ELF-1 (cell line): ENCODE measurements around the gene KCNJ5.
A peak's percentile ranks its signal among the peaks of the same experiment; 100 is the strongest.

Experiments used
- DNase-seq: peaks from one replicate; pipeline ENCODE4 v3.0.0-alpha.2; 2016; ENCODE audit warnings: low read depth, low spot score

KCNJ5 gene

DNA sequence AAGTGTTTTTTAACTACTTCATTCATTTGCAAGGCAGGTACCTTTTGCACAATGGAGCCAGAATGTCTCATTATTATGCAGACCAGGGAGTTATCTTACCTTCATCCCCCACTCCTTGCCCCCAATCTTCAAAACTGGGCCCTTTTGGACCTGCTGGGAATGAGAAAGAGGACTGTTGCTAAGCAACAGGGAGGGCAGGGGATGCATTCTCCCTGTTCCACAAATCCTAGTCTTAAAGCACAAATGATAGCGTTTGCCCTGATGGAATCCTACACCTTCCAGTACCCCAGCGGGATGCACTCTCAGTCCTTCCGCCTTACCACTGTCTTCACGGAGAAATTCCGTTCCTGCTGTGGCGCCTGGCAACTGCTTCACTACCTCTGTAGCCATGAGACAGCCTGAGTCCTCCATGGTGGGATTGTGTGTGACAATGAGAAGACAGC, 20.0 kb upstream of the KCNJ5 start:
- DNase-seq = no peak

DNA sequence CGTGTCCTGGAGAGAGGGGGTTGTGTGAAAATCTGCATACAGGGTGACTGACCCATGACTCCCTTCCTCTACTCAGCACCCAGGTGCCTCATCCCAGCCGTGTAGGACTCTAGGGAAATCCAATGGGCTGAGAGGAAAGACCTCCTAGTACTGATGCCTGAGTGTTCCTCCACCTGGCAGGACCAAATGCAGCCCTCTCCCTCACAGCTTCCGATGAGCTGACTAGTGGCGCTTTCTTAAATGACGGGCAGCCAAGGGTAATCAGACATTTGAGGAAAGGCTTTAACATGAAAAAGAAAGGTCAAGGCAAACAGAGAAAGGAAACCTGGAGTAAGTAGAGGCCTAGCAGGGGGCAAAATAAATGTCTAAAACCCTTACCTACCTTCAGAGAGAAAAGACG, 19.1 kb upstream of the KCNJ5 start:
- DNase-seq = no peak

DNA sequence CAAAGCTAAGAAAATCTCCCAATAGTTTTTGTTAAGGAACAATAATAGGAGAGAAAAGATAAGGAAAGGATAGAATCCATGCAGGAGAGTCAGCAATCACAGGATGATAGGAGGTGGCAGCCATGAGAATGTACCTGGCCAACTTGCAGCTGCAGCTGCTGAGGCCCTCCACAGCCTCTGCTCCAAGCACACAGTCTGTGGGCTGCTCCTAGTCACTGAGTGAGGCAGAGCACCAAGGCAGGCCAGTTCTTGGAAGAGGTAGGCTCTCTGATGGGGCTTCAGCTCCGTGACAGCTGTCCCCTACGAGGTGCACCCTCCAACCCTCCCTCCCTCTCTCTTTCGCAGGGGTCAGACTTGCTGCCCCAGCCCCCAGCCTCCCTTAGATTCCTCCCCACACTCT, 18.6 kb upstream of the KCNJ5 start:
- no peak for DNase-seq

DNA sequence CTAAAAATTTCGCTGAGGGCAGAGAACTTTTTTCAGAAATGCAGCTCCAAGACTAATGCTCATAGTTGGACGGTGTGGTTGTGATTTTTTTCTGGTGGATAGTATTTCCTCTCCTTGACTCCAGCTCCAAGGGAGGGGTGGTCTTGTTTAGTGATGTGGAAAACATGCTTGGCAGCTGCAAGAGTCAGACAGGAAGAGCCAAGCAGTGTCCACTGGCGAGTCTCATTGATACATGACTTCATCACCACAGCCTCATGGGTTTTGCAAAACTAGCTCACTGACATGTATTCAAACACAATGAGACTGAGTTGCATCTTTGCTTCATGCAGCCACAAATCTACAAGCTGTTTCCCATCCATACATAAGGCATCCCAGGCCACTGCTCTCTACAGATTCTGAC, 16.7 kb upstream of the KCNJ5 start:
- DNase-seq = no peak

DNA sequence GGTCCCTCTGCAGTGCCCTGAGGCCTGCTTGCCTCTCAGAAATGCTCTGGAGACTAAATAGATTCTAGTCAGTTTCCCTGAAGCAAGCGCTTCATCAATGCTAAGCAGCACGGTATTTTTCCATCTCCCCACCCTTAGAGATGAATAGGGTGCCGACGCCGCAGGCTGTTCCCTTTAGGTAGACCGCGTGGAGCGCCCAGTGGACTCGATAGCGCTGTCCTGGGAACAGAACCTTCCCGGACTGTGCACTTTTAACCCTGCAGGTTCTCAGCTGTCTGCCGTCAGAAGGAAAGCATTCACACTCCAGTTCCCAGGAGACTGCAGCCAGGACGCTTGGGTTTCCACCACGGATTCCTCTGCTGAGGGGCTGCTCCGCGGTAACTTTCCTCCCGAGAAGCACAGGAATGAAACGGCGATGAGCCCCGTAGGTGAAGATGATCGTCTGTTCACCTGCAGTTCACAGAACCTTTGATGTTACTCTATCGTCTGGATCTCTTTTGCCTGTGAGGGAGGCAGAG, 15.0 kb upstream of the KCNJ5 start:
- DNase-seq = no peak

DNA sequence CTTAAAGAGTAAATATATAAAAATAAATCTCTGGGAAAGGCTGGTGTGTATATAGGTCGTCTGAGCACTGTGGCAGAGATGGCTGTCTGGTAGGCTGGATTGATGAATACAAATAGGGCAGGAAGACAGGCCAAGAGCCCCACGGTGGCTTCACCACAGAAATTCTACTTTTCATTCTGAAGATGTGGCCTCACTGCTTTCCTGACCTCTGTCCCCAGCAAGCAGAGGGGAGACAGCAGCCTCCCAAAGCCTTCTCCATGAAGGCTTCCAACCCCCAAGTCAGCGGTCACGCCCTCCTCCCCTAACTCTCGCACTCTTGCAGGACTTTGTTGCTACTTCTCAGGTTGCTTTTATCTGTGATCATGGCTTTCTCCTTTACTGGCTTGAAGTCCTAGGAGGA, 13.4 kb upstream of the KCNJ5 start:
- DNase-seq = no peak

DNA sequence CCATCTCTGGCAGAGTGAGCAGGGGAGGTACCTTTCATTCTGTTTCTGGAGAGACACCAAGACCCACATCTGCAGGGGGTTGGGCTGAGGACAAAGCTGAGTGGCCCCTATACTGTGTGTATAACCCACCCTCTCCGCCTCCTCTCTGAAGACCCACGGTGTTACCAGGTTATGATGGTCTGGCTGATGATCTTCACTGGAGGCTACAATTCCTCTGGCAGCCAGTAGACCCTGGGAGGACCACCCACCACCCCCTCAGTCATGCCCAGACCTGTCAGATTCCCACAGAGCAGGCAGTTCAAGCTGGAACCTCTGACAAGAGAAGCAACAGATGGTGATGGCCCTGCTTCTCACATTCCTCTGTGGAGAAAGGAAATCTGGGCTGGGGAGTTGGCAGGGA, 12.7 kb upstream of the KCNJ5 start:
- no peak for DNase-seq

DNA sequence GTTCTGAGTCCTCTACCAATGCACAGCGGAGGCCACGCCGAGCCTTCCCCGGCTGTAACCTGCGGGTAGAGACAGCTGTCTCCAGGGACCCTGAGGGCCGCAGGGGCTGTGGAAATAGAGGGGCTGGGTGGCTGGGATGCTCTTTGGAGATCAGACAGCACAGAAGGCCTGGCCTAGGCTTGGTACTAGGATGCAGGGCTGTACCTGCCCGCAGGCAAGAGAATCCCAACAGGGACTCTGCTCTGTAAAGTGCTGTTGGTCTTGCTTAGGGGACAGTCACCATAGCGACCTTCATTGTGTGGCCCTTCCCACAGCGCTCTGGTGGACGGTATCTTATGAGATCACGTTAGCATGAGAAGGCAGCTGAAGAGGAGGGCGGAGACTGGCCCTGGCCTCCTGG, 11.3 kb upstream of the KCNJ5 start:
- peak; percentile 82 for DNase-seq

DNA sequence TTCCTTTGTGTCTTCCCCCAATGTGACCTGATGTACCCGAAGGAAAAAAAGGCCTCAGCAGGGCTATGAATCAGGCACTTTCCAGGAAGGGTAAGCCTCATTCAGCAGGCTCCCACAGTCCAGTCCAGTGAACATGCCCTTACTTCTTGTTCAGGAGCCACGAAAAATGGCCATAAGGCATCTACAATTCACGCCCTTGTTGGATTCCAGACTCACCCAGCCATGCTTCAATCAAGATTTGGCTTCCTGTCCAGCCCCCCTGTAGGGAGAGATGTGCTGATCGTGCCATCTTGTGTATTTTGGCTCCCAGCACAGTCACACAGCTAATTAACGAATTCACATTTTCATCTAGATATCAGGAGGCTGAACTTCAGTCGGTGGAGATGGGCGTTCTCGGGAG, 9.9 kb upstream of the KCNJ5 start:
- no peak for DNase-seq

DNA sequence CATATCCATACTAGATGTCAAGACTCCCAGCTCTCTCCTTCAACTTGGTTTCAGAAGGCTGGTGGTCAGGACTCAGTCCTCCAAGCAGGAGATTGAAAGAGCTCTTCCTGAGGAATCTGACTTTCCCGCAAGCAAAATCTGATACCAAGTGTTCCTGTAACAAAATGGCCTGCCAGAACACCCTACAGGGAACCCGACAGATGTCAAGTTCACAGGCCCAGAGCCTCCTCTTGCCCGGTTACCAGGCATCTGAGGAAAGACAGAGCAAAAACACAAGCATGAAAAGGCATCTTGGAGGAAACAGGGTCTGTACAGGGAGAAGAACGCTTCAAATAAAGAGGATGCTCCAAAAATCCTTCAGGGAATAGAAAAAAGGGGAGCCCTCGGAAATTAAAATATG, 8.7 kb upstream of the KCNJ5 start:
- DNase-seq = no peak

DNA sequence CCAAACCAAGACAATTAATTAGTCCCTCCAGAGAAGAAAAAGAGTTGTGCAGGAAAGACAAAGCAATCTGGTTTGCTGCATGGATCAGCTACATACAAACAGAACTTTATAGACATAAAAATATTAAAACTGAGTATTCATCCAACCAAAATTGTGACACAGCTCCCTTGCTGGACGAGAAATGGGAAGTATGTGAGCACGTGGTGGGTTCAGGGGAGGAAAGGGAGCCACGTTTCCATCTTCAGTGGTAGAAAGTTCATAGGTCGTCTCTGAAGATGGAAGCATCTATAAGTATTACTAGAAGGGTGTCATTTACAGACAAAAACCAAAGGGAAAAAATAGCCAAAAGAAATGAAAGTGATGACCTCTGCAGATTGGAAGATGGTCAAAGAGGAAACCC, 7.1 kb upstream of the KCNJ5 start:
- no peak for DNase-seq

DNA sequence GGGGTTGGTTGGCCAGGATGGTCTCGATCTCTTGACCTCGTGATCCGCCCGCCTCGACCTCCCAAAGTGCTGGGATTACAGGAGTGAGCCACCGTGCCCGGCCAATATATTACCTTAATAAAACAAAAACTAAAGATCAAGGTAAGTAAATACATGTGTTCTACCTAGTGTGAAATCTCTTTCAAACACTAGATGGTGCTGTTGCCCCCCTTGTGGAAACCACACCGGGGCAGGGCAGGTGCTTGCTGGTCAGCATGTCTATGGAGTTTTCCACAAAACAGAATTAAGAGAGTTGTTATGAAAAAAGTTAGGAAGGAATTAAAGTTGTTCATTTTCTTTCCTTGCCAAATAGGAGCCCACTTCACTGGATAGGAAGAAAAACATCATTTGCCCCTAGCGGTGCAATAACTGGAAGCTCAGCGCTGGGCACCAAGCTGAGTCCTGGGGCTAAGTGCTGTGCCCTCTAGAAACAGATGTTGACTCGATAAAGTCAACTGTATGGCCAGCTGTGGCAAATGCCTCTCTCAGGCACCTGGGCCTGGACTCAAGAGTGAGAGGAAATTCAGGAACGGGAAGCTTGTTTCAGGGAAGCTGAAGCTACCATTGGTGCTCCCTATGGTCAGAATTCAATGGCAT, 6.3 kb upstream of the KCNJ5 start:
- peak; percentile 59 for DNase-seq

DNA sequence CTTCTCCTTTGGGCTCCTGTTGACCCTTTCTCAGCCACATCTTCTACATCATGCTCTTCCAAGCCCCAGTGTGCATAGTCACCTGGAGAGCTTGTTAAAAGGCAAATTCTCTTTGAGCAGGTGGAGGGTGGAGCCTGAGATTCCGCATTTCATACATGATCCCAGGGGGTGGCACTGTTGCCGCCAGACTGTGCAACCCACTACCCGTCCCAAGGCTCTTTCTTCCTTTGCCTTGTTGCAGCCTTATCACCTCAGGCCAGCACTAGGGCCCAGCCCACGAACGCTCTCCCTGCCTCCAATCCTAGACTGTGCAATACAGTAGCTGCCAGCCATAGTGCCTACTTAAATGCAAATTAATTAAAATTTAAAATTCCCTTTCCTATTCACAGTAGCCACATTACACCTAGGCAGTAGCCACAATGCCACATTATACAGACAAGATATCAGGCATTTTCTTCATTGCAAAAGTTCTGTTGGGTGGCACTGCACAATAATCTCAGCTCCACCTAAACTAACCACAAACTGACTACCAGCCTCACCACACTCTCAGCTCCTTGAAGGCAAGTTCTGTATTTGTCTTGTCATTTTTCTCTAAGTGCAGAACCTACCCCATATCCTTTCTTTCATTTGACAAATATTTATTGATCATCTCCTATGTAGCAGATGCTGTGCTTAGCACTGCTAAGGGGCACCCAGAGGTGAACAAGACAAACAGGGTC, 4.6 kb upstream of the KCNJ5 start:
- peak; percentile 50 for DNase-seq

DNA sequence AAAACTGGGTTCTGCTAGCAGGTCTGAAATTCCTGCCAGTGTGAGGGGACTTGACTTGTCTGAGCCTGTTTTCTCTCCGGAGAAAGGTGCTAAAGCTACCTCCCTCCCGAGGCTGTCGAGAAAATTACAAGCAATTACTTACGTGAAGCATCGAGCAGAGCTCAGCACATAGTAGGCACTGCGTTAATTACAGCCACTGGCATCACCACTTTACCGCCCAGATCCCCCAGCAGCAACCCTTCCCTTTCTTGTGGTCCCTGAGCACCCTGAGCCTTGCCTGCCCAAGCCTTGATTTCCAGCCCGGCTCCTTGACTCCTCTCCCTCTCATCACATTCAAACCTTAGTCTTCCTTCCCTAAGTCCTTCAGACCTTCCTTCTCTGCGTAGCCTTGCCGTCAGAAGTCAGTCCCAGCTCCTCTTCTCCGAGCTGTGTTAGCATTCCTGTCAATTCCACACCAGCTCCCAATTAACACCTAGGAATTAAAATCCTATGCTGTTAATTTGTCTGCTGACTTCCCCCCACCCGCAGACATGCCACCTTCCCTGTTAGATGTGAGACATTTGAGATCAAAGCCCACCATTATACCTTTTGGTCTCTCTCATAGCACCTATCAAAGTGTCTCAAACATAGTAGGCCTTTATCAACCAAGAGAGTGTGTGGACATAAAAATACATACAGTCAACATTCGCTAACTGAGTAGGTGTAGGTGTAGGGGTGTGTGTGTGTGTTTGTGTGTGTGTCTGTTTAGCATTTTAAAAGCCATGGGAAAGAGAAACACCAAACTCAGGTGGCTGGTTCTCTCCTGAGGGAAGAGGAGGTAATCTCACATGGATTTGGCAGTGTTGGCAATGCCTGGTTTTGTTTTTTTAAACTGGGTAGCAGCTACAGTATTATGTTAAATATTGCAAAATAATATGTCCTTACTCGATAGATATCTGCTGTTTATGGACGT, 2.8 kb upstream of the KCNJ5 start:
- DNase-seq = peak; percentile 63

DNA sequence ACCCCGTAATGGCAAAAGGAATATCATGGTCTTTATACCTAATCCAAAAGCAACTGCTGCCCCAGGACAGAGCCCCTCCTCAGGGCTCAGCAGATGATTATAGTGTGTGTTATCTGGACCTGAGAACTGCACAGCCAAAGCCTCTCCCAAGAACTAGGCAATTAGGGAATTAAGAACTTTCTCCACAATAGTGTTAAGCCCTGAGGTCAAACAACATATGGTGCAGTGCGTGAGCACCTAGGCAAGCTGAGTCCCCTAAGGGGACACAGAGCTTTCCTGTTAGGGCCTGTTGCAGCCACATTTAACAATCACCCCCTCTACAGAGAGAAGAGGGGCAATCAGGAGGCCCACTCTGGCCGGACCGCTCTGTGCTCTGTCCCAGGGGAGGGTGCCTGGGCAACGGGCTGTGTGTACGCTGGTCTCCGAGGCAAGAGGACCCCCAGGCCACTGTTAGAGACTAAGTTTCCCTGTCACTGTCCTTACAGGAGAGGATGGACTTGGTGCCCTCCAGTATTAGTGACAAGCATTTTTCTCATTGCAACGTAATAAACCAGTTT, 1.4 kb upstream of the KCNJ5 start:
- DNase-seq = peak; percentile 41

DNA sequence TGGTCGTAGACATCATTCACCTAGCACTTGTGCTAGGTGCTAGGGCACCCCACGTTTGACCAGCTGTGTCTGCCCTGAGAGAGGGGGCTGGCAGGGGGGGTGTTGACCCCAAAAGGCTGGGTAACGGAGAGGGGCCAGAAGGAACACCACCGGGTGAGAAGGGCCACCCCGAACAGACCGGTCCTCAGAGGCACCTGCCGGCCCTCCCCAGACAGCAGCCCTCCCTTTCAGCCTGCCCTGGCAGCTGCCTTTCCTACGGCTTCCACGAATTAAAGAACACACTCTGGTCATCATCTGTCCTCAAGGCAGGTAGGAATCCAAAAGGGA, 977 bp upstream of the KCNJ5 start:
- no peak for DNase-seq

DNA sequence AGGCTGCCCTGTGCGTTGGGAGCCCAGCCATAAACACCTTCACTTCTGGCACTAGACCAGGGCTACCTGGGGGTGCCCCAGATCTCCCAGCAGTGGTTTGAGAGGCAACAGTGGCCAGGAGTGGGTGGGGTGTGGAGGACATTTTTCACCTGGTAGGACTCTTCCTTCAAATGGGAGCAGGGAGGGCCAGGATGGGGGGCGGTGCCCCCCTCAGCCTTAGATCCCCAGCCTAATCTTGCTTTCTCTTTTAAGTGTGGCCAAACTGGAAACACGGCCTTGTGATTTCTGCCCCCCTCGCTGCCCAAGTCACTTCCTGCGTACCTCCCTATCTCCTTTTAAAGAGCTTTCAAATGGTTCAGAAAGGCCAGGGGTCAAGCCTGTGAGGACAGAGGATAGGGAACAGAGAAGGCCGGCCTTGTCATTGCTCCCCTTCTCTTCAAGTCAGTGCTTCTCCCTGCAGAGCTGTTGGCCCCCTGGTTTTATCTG, 800 bp downstream of the KCNJ5 start:
- DNase-seq = no peak

DNA sequence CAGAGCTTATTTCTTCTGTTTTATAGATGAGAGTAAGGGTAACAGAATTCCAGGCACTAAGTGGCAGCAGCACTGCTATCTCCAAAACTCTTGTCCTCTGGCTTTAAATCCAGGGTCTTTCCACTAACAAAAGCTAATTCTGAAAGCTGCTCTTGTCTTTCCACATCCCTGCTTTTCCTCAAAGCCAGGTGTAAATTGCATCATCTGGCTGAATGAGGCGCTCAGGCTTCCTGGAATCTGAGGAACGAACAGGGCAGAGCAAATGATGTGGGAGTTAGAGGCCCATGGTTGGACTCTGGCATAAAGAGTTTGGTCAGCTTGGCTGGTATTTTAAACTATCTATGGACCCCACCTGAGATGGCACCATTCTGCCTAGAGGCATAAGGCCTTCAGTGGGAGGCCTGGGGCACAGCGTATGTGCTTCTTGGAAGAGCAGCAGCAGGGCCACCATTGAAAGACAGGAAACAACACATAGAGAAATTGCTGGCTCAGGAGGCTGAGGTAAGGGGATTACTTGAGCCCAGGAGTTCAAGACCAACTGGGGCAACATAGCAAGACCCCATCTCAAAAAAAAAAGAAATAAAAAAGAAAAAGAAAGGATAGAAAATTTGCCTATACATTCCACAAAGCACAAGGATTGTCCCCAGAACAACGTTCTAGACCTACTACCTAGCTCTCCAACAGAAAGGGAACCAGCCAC, 1.9 kb downstream of the KCNJ5 start:
- peak; percentile 43 for DNase-seq

DNA sequence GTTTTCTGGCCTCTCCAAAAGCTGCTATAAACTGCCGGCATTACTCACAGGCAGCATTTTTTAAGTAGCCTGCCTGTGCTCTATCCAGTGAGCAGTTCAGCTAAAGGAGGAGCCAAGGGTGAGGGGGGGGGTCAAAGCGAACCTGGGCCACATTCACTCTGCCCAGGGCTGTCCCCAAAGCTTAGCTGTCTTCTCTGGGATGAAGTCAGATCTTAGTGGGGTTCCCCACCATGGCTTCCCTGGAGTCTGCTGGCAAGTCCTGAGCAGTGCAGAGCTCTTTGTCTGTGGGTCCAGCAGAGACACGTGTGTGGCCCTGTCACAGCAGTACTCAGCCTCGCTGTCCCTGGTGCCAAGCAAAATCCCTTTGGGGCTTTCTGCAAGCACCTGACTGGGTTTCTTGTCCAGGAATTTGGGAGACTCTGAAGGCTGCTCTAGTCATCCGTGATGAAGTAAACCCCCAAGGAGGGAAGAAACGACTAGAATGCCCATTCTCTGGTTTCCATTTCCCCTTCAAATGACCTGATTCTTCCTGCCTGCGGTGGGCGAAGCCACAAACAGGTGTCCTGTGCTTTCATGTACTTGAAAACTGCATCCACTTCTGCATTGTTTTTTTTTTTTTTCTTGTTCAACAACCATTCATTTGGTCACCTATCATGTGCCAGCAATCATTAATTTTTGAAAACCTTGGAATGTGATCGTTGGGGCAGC, 2.6 kb downstream of the KCNJ5 start:
- no peak for DNase-seq

DNA sequence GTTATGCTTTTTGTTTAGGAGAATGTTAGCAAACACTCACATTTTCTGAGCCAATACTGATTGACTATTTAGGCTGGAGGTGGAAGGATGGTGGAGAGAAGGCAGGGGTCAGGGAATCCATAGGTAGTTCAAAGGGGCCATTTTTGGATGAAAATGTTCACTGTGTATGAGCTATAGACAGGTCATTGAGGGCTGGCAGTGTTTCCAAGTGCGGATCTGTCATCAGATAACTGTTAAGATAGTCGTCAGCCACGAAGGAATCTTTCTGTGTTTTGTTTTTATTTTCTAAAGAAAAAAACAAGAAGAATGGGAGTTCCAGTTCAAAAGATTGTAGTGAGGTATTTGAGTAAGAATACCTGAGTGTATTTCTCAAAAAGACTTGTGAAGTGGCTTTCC, 3.1 kb downstream of the KCNJ5 start:
- DNase-seq = no peak

DNA sequence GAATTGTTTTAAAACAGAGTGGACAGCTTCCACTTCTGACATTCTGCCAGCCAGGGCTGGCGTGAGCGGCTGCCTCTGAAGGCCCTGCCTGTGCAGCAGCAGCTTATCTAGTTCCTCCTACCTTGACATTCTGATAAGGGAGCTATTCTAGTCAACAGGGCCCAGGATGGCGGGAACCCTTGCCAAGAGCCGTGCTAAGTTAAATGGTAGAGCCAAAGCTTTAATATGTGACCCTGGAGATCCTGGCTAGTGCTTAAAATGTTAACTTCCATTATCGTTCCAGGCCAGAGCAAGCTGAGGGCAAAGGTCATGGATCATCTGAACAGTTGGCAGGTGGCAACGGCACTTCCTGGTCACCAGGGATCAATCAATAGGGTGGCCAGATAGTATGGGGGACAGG, 3.5 kb downstream of the KCNJ5 start:
- no peak for DNase-seq
